Measurements from ENCODE around the gene PADI6. TPM values are rescaled to one million over a fixed set of nuclear protein-coding genes. Genes with fewer than 3 reads are reported as not detected.

Gene PADI6
- total and polyA plus RNA-seq, 9 of the 15 experiments (the other 6 are each of a cell fraction or from before 2014, with no cell fraction given): not detected

DNA sequence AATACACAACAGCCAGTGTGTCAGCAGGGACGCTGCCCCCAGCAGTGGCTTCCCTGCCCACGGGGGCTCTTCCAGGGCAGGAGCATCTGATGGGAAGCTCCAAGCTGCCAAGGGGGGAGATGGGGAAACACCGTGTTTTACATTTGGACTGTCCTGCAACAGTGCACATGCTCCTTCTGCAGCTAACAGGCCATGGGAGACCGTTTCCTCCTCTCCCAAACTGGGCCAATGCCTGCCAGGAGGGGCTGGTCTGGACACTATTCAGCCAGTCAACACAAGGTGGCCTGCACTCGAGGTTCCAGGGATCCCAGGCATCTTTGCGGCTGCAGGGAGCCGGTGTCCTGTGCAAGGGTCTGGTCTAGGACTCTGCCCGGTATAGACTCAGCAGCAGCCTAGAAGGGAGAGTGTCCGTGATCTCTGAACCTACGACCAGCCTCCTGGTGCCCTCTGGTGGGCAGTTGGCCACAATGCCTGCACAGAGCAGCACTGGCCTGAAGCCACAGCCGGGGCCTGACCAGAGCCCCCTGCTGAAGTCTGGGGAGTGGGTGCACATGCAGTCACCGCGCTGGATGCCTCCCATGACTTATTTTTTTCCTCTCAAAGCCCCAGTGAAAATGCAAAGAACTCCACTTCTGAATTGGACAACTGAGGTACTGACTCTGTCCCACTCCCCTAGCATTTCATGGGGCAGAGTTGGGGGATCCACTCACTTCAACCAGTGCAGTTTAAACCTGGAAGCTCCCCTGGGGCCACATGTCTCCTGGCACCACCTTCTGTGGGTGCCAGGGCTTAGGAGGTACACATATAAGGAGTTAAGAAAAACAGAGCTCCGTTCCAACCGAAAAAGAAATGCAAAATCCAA, 34.1 kb downstream of the PADI6 start (continued):
- peak; percentile 52; the same call in 1 of the 2 replicates for TF ChIP-seq MTA3 (IDR thresholded peaks at IDR 0.05; ENCODE audit: borderline replicate concordance)
- TF ChIP-seq ZNF146 (CRISPR knock-in tag; IDR thresholded peaks at IDR 0.05; ENCODE audit: unreplicated experiment): no peak
- TF ChIP-seq ZKSCAN1 (IDR thresholded peaks at IDR 0.05; ENCODE audit: low read depth, low read length): no peak
- TF ChIP-seq MYC (IDR thresholded peaks at IDR 0.05; ENCODE audit: low read depth, low read length): no peak
- no peak for TF ChIP-seq MYC (CRISPR knock-in tag; IDR thresholded peaks at IDR 0.05; ENCODE audit: borderline replicate concordance, low read depth)
- TF ChIP-seq, protein P1, sequence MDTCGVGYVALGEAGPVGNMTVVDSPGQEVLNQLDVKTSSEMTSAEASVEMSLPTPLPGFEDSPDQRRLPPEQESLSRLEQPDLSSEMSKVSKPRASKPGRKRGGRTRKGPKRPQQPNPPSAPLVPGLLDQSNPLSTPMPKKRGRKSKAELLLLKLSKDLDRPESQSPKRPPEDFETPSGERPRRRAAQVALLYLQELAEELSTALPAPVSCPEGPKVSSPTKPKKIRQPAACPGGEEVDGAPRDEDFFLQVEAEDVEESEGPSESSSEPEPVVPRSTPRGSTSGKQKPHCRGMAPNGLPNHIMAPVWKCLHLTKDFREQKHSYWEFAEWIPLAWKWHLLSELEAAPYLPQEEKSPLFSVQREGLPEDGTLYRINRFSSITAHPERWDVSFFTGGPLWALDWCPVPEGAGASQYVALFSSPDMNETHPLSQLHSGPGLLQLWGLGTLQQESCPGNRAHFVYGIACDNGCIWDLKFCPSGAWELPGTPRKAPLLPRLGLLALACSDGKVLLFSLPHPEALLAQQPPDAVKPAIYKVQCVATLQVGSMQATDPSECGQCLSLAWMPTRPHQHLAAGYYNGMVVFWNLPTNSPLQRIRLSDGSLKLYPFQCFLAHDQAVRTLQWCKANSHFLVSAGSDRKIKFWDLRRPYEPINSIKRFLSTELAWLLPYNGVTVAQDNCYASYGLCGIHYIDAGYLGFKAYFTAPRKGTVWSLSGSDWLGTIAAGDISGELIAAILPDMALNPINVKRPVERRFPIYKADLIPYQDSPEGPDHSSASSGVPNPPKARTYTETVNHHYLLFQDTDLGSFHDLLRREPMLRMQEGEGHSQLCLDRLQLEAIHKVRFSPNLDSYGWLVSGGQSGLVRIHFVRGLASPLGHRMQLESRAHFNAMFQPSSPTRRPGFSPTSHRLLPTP (IDR thresholded peaks at IDR 0.05; ENCODE audit: borderline replicate concordance, extremely low read depth, insufficient read length): no peak
- TF ChIP-seq FOXP1 (CRISPR knock-in tag; IDR thresholded peaks at IDR 0.05): peak; percentile 77; the same call in 1 of the 2 replicates
- TF ChIP-seq HLTF (IDR thresholded peaks at IDR 0.05): no peak
- peak; percentile 56; the same call in 1 of the 2 replicates for TF ChIP-seq ZNF717 (CRISPR knock-in tag; IDR thresholded peaks at IDR 0.05)
- TF ChIP-seq, protein P2, sequence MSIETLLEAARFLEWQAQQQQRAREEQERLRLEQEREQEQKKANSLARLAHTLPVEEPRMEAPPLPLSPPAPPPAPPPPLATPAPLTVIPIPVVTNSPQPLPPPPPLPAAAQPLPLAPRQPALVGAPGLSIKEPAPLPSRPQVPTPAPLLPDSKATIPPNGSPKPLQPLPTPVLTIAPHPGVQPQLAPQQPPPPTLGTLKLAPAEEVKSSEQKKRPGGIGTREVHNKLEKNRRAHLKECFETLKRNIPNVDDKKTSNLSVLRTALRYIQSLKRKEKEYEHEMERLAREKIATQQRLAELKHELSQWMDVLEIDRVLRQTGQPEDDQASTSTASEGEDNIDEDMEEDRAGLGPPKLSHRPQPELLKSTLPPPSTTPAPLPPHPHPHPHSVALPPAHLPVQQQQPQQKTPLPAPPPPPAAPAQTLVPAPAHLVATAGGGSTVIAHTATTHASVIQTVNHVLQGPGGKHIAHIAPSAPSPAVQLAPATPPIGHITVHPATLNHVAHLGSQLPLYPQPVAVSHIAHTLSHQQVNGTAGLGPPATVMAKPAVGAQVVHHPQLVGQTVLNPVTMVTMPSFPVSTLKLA (conservative IDR thresholded peaks at IDR 0.05): no peak
- no peak for TF ChIP-seq HDAC2 (IDR thresholded peaks at IDR 0.05)
- peak; percentile 45 for TF ChIP-seq CCNT2 (IDR thresholded peaks at IDR 0.05; ENCODE audit: borderline replicate concordance, extremely low read depth, insufficient read length, low read depth, low read length)
- 0 out of 2 replicates have a peak, but pooled peaks have one; percentile 31 for TF ChIP-seq TOE1 (IDR thresholded peaks at IDR 0.05; ENCODE audit: borderline replicate concordance)
- no peak for TF ChIP-seq TOE1 (CRISPR knock-in tag; IDR thresholded peaks at IDR 0.05; ENCODE audit: borderline replicate concordance, low read depth)
- no peak for TF ChIP-seq ZNF75A (CRISPR knock-in tag; IDR thresholded peaks at IDR 0.05)
- TF ChIP-seq JUN (IDR thresholded peaks at IDR 0.05; ENCODE audit: borderline replicate concordance, low read depth, low read length): no peak
- peak; percentile 46; the same call in 1 of the 2 replicates for TF ChIP-seq JUN (CRISPR knock-in tag; IDR thresholded peaks at IDR 0.05; ENCODE audit: borderline replicate concordance)
- 0 out of 2 replicates have a peak, but pooled peaks have one; percentile 13 for TF ChIP-seq PHB (CRISPR knock-in tag; IDR thresholded peaks at IDR 0.05)
- peak; percentile 78 for TF ChIP-seq ZBTB7A (IDR thresholded peaks at IDR 0.05; ENCODE audit: borderline replicate concordance, control insufficient read depth, low read depth, low read length)
- TF ChIP-seq TCF7 (IDR thresholded peaks at IDR 0.05; ENCODE audit: borderline replicate concordance): 0 out of 2 replicates have a peak, but pooled peaks have one; percentile 40
- TF ChIP-seq ZNF143 (CRISPR knock-in tag; IDR thresholded peaks at IDR 0.05): peak; percentile 35; the same call in 1 of the 2 replicates
- TF ChIP-seq ZBED1 (IDR thresholded peaks at IDR 0.05): peak; percentile 52; the same call in 1 of the 2 replicates
- no peak for TF ChIP-seq HMGXB4 (CRISPR knock-in tag; IDR thresholded peaks at IDR 0.05)
